ENCODE data around the gene MYLK.

MYLK gene

GRCh38 chr3:123755085-123755484, 129.0 kb downstream of the MYLK start:
- H3K27ac ChIP-seq (ENCODE audit: low read length) = no peak overlapping the region
- H3K9me3 ChIP-seq (ENCODE audit: control insufficient read depth in 1 of 2, low read length in 2 of 2) = no peaks in the 10 kb centered on the region
- H3K27me3 ChIP-seq (ENCODE audit: low read depth, low read length) = no peaks in the 10 kb centered on the region
- H3K36me3 ChIP-seq (ENCODE audit: control insufficient read depth in 1 of 2, insufficient read depth in 2 of 2, low read length in 2 of 2) = no peaks in the 10 kb centered on the region
- H3K4me1 ChIP-seq (ENCODE audit: control insufficient read depth in 1 of 2, insufficient read depth in 2 of 2, low read length in 2 of 2) = peaks cover 0 to 4% of the 10 kb centered on the region in 2 donors
- no peak overlapping the region for H3K4me3 ChIP-seq (ENCODE audit: low read depth in 1 of 2, low read length in 2 of 2)

GRCh38 chr3:123753286-123753685, 130.8 kb downstream of the MYLK start:
- Histone ChIP-seq H3K27me3 (ENCODE audit: low read depth, low read length) (no peaks in the 10 kb centered on the region), H3K27ac (ENCODE audit: low read length) (no peak overlapping the region), H3K4me3 (ENCODE audit: low read depth in 1 of 2, low read length in 2 of 2) (no peak overlapping the region), H3K9me3 (ENCODE audit: control insufficient read depth in 1 of 2, low read length in 2 of 2) (no peaks in the 10 kb centered on the region), H3K4me1 (ENCODE audit: control insufficient read depth in 1 of 2, insufficient read depth in 2 of 2, low read length in 2 of 2) (peaks cover 0 to 4% of the 10 kb centered on the region in 2 donors), H3K36me3 (ENCODE audit: control insufficient read depth in 1 of 2, insufficient read depth in 2 of 2, low read length in 2 of 2) (no peaks in the 10 kb centered on the region)

GRCh38 chr3:123752228-123752627, 131.9 kb downstream of the MYLK start:
- H3K27me3 ChIP-seq (ENCODE audit: low read depth, low read length) = no peaks in the 10 kb centered on the region
- H3K9me3 ChIP-seq (ENCODE audit: control insufficient read depth in 1 of 2, low read length in 2 of 2) = no peaks in the 10 kb centered on the region
- H3K36me3 ChIP-seq (ENCODE audit: control insufficient read depth in 1 of 2, insufficient read depth in 2 of 2, low read length in 2 of 2) = no peaks in the 10 kb centered on the region
- H3K27ac ChIP-seq (ENCODE audit: low read length) = no peak overlapping the region
- no peak overlapping the region for H3K4me3 ChIP-seq (ENCODE audit: low read depth in 1 of 2, low read length in 2 of 2)
- peaks cover 0 to 4% of the 10 kb centered on the region in 2 donors for H3K4me1 ChIP-seq (ENCODE audit: control insufficient read depth in 1 of 2, insufficient read depth in 2 of 2, low read length in 2 of 2)

DNA sequence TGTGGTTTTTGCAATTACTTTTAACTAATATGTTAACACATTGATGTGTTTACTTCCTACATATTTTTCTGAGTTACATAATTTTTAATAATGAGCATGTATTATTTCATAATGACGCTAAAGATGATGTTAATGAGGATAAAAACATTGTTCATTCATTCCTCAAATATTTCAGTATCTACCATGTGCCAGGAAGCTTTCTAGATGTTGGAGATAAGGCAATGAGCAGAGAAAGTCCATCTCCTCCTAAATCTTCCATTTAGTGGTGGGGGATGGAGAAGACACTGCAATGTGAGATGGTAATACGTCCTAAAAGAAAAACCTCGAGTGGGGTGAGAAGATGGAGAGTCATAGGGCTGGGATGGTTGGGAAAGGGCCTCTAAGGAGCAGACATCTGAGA, 132.7 kb downstream of the MYLK start:
- H3K36me3 ChIP-seq (ENCODE audit: control insufficient read depth in 1 of 2, insufficient read depth in 2 of 2, low read length in 2 of 2) = no peaks in the 10 kb centered on the region
- peaks cover 0 to 4% of the 10 kb centered on the region in 2 donors for H3K4me1 ChIP-seq (ENCODE audit: control insufficient read depth in 1 of 2, insufficient read depth in 2 of 2, low read length in 2 of 2)
- no peaks in the 10 kb centered on the region for H3K27me3 ChIP-seq (ENCODE audit: low read depth, low read length)
- no peaks in the 10 kb centered on the region for H3K9me3 ChIP-seq (ENCODE audit: control insufficient read depth in 1 of 2, low read length in 2 of 2)
- no peak overlapping the region for H3K4me3 ChIP-seq (ENCODE audit: low read depth in 1 of 2, low read length in 2 of 2)
- H3K27ac ChIP-seq (ENCODE audit: low read length) = no peak overlapping the region

DNA sequence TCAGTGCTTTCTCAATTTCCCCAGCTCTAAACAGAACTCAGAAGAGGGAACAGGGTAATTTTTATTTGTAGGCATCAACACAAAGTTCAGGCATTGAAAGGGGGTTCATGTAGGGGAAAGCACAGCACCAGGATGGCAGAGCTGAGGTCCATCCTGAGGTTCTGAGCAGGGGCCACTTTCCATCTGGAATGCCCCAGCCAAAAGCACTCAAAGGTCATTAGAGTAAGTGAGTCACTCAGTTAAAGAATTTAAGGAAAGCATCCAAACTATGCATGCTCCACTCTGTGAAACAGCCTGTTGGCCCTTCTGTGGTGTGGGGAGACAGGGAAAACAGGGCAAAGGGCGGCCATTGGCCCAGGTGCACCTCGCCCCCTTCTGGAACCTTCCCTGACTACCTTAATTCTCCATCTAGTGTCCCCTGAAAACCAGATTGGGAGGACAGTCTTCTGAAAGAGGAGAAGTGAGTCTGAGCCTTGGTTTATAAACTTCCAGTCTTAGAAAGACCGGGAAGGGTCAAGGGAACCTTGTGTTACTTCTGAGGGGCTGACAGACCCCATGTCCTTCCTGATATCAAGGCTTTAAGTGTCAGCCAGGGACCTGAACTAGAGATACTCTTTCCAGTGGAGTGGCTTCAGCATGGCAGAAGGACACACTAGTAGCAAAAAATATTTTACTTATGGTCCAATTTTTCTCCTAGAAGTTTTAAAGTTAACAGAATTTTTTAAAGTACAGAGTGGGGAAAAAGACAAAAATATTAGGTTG, 133.3 kb downstream of the MYLK start:
- Histone ChIP-seq H3K4me3 (ENCODE audit: low read depth in 1 of 2, low read length in 2 of 2) (no peak overlapping the region), H3K27me3 (ENCODE audit: low read depth, low read length) (no peaks in the 10 kb centered on the region), H3K27ac (ENCODE audit: low read length) (peak overlapping the region; percentile 4), H3K9me3 (ENCODE audit: control insufficient read depth in 1 of 2, low read length in 2 of 2) (no peaks in the 10 kb centered on the region), H3K4me1 (ENCODE audit: control insufficient read depth in 1 of 2, insufficient read depth in 2 of 2, low read length in 2 of 2) (peaks cover 0 to 4% of the 10 kb centered on the region in 2 donors), H3K36me3 (ENCODE audit: control insufficient read depth in 1 of 2, insufficient read depth in 2 of 2, low read length in 2 of 2) (no peaks in the 10 kb centered on the region)

DNA sequence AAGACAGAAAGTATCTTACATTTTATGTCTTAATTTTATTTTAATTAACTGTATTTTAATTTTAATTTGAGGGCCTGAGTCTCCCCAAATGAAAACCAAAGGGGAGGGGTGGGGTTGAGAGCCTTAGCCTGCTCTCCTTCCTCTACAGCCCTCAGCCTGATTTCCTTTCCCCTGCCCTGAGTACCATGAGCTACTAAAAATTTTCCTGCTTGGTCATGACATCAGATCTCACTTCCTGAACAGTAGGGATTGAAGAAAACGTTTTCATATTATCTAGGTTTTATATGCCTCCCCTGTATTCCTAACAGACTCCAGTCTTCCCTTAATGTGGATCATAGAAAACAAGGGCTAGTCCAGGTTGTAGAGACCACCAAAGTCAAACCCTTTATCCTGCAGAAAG, 133.9 kb downstream of the MYLK start:
- Histone ChIP-seq H3K27me3 (ENCODE audit: low read depth, low read length) (no peaks in the 10 kb centered on the region), H3K9me3 (ENCODE audit: control insufficient read depth in 1 of 2, low read length in 2 of 2) (no peaks in the 10 kb centered on the region), H3K27ac (ENCODE audit: low read length) (peak overlapping the region; percentile 4), H3K36me3 (ENCODE audit: control insufficient read depth in 1 of 2, insufficient read depth in 2 of 2, low read length in 2 of 2) (no peaks in the 10 kb centered on the region), H3K4me1 (ENCODE audit: control insufficient read depth in 1 of 2, insufficient read depth in 2 of 2, low read length in 2 of 2) (peaks cover 0 to 4% of the 10 kb centered on the region in 2 donors), H3K4me3 (ENCODE audit: low read depth in 1 of 2, low read length in 2 of 2) (no peak overlapping the region)

- Histone ChIP-seq H3K4me3 (ENCODE audit: low read depth in 1 of 2, low read length in 2 of 2) (no peak overlapping the region), H3K9me3 (ENCODE audit: control insufficient read depth in 1 of 2, low read length in 2 of 2) (no peaks in the 10 kb centered on the region), H3K36me3 (ENCODE audit: control insufficient read depth in 1 of 2, insufficient read depth in 2 of 2, low read length in 2 of 2) (no peaks in the 10 kb centered on the region), H3K27me3 (ENCODE audit: low read depth, low read length) (no peaks in the 10 kb centered on the region), H3K27ac (ENCODE audit: low read length) (no peak overlapping the region), H3K4me1 (ENCODE audit: control insufficient read depth in 1 of 2, insufficient read depth in 2 of 2, low read length in 2 of 2) (peaks cover 0 to 4% of the 10 kb centered on the region in 2 donors)
Observed at GRCh38 chr3:123749711-123750110, 134.4 kb downstream of the MYLK start.

GRCh38 chr3:123745184-123745855, 138.8 kb downstream of the MYLK start:
- Histone ChIP-seq H3K9me3 (ENCODE audit: control insufficient read depth in 1 of 2, low read length in 2 of 2) (no peaks in the 10 kb centered on the region), H3K4me1 (ENCODE audit: control insufficient read depth in 1 of 2, insufficient read depth in 2 of 2, low read length in 2 of 2) (peaks cover 0 to under 1% of the 10 kb centered on the region in 2 donors), H3K27ac (ENCODE audit: low read length) (no peak overlapping the region), H3K4me3 (ENCODE audit: low read depth in 1 of 2, low read length in 2 of 2) (no peak overlapping the region), H3K36me3 (ENCODE audit: control insufficient read depth in 1 of 2, insufficient read depth in 2 of 2, low read length in 2 of 2) (no peaks in the 10 kb centered on the region), H3K27me3 (ENCODE audit: low read depth, low read length) (no peaks in the 10 kb centered on the region)

- Histone ChIP-seq H3K9me3 (ENCODE audit: control insufficient read depth in 1 of 2, low read length in 2 of 2) (no peaks in the 10 kb centered on the region), H3K4me3 (ENCODE audit: low read depth in 1 of 2, low read length in 2 of 2) (no peak overlapping the region), H3K36me3 (ENCODE audit: control insufficient read depth in 1 of 2, insufficient read depth in 2 of 2, low read length in 2 of 2) (no peaks in the 10 kb centered on the region), H3K27me3 (ENCODE audit: low read depth, low read length) (no peaks in the 10 kb centered on the region), H3K4me1 (ENCODE audit: control insufficient read depth in 1 of 2, insufficient read depth in 2 of 2, low read length in 2 of 2) (no peaks in the 10 kb centered on the region), H3K27ac (ENCODE audit: low read length) (no peak overlapping the region)
Observed at GRCh38 chr3:123744064-123744463, 140.1 kb downstream of the MYLK start.

DNA sequence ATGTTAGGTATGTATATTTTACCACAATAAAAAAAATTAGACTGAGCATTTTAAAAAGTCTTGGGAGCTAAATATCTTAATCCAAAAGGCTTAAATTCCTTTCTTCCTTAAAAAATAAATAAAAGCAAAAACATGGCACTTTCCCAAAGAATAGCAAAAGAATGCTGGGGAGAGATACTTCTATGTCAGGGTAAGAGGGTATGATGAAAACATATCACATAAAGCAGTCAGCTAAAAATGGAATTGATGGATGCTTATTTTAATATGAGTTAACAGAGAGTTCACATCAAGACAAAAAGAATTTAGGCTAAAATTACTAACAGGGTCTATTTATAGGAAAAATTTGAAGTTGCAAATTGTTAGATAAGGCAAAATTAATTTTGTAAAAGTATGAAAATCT, 141.0 kb downstream of the MYLK start:
- Histone ChIP-seq H3K27ac (ENCODE audit: low read length) (no peak overlapping the region), H3K9me3 (ENCODE audit: control insufficient read depth in 1 of 2, low read length in 2 of 2) (no peaks in the 10 kb centered on the region), H3K27me3 (ENCODE audit: low read depth, low read length) (no peaks in the 10 kb centered on the region), H3K36me3 (ENCODE audit: control insufficient read depth in 1 of 2, insufficient read depth in 2 of 2, low read length in 2 of 2) (no peaks in the 10 kb centered on the region), H3K4me1 (ENCODE audit: control insufficient read depth in 1 of 2, insufficient read depth in 2 of 2, low read length in 2 of 2) (no peaks in the 10 kb centered on the region), H3K4me3 (ENCODE audit: low read depth in 1 of 2, low read length in 2 of 2) (no peak overlapping the region)

DNA sequence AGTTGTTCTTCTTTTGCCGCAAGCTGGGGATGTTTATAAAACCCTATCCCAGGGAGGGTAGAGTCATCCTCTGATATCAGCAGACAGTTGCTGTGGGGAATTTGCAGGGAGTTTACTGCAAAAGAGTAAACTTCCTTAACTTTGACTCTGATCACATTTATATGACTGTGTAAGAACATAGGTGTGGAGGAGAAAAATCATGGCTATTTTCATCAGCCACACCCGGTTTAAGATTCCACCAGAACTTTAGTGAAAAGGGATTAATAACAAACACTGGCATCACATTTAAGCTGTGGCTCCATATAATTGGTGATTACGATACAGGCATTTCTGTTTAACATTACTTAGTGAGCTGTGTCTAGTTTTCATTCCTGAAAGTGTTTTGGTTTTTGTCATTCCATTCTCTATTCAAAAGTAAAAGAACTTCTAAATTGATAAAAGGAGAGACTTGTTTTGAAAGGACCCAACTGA, 143.1 kb downstream of the MYLK start:
- H3K27ac ChIP-seq (ENCODE audit: low read length) = no peak overlapping the region

More for the DNA sequence above, 143.1 kb downstream of the MYLK start:
- H3K36me3 ChIP-seq (ENCODE audit: control insufficient read depth in 1 of 2, insufficient read depth in 2 of 2, low read length in 2 of 2) = no peaks in the 10 kb centered on the region
- H3K4me1 ChIP-seq (ENCODE audit: control insufficient read depth in 1 of 2, insufficient read depth in 2 of 2, low read length in 2 of 2) = no peaks in the 10 kb centered on the region
- H3K4me3 ChIP-seq (ENCODE audit: low read depth in 1 of 2, low read length in 2 of 2) = no peak overlapping the region
- H3K27me3 ChIP-seq (ENCODE audit: low read depth, low read length) = no peaks in the 10 kb centered on the region
- H3K9me3 ChIP-seq (ENCODE audit: control insufficient read depth in 1 of 2, low read length in 2 of 2) = no peaks in the 10 kb centered on the region
